ENCODE measurements around the gene SMIM23.

The SMIM23 gene

GRCh38 chr5:171795381-171795780, 9.8 kb downstream of the SMIM23 start:
- Histone ChIP-seq H3K36me3 (ENCODE audit: control insufficient read depth in 2 of 2, insufficient read depth in 2 of 2, low read length in 2 of 2) (no peaks in the 10 kb centered on the region), H3K27ac (ENCODE audit: low read length) (no peak overlapping the region), H3K9me3 (ENCODE audit: control insufficient read depth in 2 of 2, low read length in 2 of 2) (no peaks in the 10 kb centered on the region), H3K9ac (ENCODE audit: low read length in 2 of 2) (no peak overlapping the region), H3K27me3 (ENCODE audit: control insufficient read depth in 1 of 2, insufficient read depth in 2 of 2, low read length in 2 of 2) (peaks cover 0 to 2% of the 10 kb centered on the region in 2 donors), H3K4me1 (ENCODE audit: control insufficient read depth, insufficient read depth, low read length) (no peaks in the 10 kb centered on the region), H3K4me3 (ENCODE audit: low read length in 2 of 2) (no peak overlapping the region)

DNA sequence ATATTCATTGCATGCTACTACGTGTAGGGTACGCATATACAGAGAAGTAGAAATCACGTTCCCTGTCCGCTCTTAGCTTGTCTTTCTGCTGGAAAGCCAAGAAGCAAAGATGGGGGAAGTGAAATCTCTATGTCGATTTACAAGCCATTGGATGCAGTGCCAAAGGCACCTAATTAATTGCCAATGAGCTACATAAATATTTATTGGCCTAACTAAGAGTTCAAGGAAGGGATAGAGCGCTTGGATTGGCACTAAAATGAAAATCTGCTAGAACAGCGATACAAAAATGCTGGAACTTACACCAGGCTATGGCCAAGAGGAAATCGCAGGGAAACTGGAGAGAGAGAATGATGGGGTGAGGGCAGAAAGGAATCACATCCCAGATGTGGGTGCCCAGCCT, 10.8 kb downstream of the SMIM23 start:
- Histone ChIP-seq H3K36me3 (ENCODE audit: control insufficient read depth in 2 of 2, insufficient read depth in 2 of 2, low read length in 2 of 2) (no peaks in the 10 kb centered on the region), H3K9me3 (ENCODE audit: control insufficient read depth in 2 of 2, low read length in 2 of 2) (no peaks in the 10 kb centered on the region), H3K9ac (ENCODE audit: low read length in 2 of 2) (no peak overlapping the region), H3K4me3 (ENCODE audit: low read length in 2 of 2) (no peak overlapping the region), H3K4me1 (ENCODE audit: control insufficient read depth, insufficient read depth, low read length) (no peaks in the 10 kb centered on the region), H3K27me3 (ENCODE audit: control insufficient read depth in 1 of 2, insufficient read depth in 2 of 2, low read length in 2 of 2) (peaks cover 0 to 2% of the 10 kb centered on the region in 2 donors), H3K27ac (ENCODE audit: low read length) (no peak overlapping the region)

DNA sequence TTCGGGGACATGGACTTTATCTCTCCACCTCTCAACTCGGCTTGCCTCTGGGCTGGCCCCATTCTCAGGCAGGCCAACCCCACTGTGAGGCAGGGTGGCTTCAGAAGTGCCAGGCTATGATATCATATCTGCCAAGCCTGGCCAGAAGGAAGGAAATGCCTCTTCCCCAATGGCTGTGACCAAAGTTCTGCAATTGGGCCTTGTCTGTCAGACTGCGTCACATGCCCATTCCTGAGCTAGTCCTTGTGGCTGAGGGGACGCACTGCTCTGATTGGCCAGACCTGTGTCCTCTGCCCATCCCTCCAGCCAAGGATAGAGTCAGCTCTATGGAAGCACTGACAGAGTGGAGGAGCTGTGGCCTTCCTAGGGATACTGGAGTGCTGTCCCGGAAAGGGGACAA, 11.9 kb downstream of the SMIM23 start:
- no peak overlapping the region for H3K9ac ChIP-seq (ENCODE audit: low read length in 2 of 2)
- H3K27me3 ChIP-seq (ENCODE audit: control insufficient read depth in 1 of 2, insufficient read depth in 2 of 2, low read length in 2 of 2), result peaks cover 0 to 2% of the 10 kb centered on the region in 2 donors
- H3K36me3 ChIP-seq (ENCODE audit: control insufficient read depth in 2 of 2, insufficient read depth in 2 of 2, low read length in 2 of 2), result no peaks in the 10 kb centered on the region

DNA sequence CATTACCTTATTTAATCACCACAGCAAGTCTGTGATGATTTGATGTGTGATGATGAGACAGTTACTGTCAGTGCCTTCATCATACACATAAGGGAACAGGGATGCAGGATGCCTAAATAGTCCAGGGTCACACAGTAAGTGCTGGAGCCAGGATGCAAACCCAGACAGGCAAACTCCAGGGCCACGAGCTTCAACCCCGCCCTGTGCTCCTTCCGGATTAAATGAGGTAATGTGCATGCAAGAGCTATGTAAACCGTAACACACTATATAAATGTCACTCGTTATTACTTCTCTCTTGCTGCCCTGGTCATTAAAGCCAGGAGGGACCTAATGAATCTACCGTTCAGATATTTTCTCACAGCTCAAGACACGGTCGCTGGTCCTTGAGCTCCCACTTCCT, 12.8 kb downstream of the SMIM23 start:
- Histone ChIP-seq H3K9ac (ENCODE audit: low read length in 2 of 2) (no peak overlapping the region), H3K36me3 (ENCODE audit: control insufficient read depth in 2 of 2, insufficient read depth in 2 of 2, low read length in 2 of 2) (no peaks in the 10 kb centered on the region), H3K9me3 (ENCODE audit: control insufficient read depth in 2 of 2, low read length in 2 of 2) (no peaks in the 10 kb centered on the region), H3K4me1 (ENCODE audit: control insufficient read depth, insufficient read depth, low read length) (no peaks in the 10 kb centered on the region), H3K27ac (ENCODE audit: low read length) (no peak overlapping the region), H3K27me3 (ENCODE audit: control insufficient read depth in 1 of 2, insufficient read depth in 2 of 2, low read length in 2 of 2) (peaks cover 0 to 2% of the 10 kb centered on the region in 2 donors), H3K4me3 (ENCODE audit: low read length in 2 of 2) (no peak overlapping the region)

More for the DNA sequence above, 11.9 kb downstream of the SMIM23 start:
- Histone ChIP-seq H3K4me1 (ENCODE audit: control insufficient read depth, insufficient read depth, low read length) (no peaks in the 10 kb centered on the region), H3K4me3 (ENCODE audit: low read length in 2 of 2) (no peak overlapping the region), H3K27ac (ENCODE audit: low read length) (no peak overlapping the region), H3K9me3 (ENCODE audit: control insufficient read depth in 2 of 2, low read length in 2 of 2) (no peaks in the 10 kb centered on the region)

- Histone ChIP-seq H3K4me3 (ENCODE audit: low read length in 2 of 2) (no peak overlapping the region), H3K9me3 (ENCODE audit: control insufficient read depth in 2 of 2, low read length in 2 of 2) (no peaks in the 10 kb centered on the region), H3K4me1 (ENCODE audit: control insufficient read depth, insufficient read depth, low read length) (no peaks in the 10 kb centered on the region), H3K27ac (ENCODE audit: low read length) (no peak overlapping the region), H3K27me3 (ENCODE audit: control insufficient read depth in 1 of 2, insufficient read depth in 2 of 2, low read length in 2 of 2) (peaks cover 5 to 11% of the 10 kb centered on the region in 2 donors), H3K36me3 (ENCODE audit: control insufficient read depth in 2 of 2, insufficient read depth in 2 of 2, low read length in 2 of 2) (no peaks in the 10 kb centered on the region), H3K9ac (ENCODE audit: low read length in 2 of 2) (no peak overlapping the region)
Measured at GRCh38 chr5:171801839-171802238, 16.2 kb downstream of the SMIM23 start.

DNA sequence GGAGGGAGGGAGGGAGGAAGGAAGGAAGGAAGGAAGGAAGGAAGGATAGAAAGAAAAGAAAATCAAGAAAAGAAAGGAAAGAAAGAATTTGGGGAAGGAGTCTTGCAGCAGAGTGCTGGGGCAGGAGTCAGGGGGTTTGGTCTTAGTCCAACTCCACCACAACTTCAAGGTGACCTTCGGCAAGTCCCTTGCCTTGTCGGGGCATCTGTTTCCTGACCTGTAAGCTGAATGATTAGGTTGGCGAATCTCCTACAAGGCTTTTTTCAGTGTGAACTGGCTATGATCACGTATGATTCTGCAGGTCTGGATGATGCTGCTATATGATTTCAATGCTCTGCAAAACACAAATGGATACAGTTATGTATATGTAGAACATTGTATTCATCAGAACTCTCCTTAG, 20.1 kb downstream of the SMIM23 start:
- H3K27ac ChIP-seq (ENCODE audit: low read length), result no peak overlapping the region
- H3K4me3 ChIP-seq (ENCODE audit: low read length in 2 of 2), result no peak overlapping the region
- H3K9ac ChIP-seq (ENCODE audit: low read length in 2 of 2), result no peak overlapping the region
- H3K4me1 ChIP-seq (ENCODE audit: control insufficient read depth, insufficient read depth, low read length), result no peaks in the 10 kb centered on the region
- H3K9me3 ChIP-seq (ENCODE audit: control insufficient read depth in 2 of 2, low read length in 2 of 2), result peaks cover under 1 to 2% of the 10 kb centered on the region in 2 donors
- no peaks in the 10 kb centered on the region for H3K36me3 ChIP-seq (ENCODE audit: control insufficient read depth in 2 of 2, insufficient read depth in 2 of 2, low read length in 2 of 2)
- H3K27me3 ChIP-seq (ENCODE audit: control insufficient read depth in 1 of 2, insufficient read depth in 2 of 2, low read length in 2 of 2), result peaks cover 5 to 14% of the 10 kb centered on the region in 2 donors

DNA sequence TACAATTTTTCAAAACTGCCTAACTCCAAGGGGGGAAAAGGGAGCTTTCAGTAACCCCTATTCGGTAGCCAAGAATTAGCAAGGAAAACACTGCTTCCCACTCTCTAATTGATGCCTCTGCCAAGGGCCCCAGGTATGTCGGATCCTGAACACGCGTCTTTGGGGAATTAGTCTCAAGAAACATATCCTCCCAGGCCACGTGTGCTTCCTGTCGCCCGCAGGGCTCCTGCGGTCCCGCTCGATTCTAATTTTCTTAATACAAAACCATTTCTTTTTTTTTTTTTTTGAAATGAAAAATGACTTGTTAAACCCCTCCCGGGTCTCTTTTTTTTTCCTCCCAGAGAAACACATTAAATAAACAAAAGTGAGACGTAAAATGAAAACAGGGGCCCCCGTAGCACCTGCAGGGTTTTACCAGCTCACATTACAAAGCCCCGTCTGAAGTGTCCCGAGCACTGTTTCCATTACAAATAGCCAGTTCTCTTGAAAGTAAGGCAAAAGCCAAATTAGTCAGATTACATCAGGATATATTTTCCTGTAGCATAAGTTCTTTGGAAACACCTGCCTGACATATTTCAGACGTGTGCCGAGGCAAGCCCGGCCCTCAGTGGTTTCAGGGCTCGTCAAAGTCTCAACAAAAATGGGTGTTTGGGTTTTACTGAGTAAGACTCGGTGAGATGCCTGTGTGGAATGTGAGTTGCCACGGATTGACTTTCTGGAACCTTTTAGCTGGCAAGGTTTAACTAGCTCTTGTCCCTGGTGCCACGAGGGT, 21.5 kb downstream of the SMIM23 start:
- peaks cover 5 to 14% of the 10 kb centered on the region in 2 donors for H3K27me3 ChIP-seq (ENCODE audit: control insufficient read depth in 1 of 2, insufficient read depth in 2 of 2, low read length in 2 of 2)
- no peaks in the 10 kb centered on the region for H3K4me1 ChIP-seq (ENCODE audit: control insufficient read depth, insufficient read depth, low read length)
- no peak overlapping the region for H3K4me3 ChIP-seq (ENCODE audit: low read length in 2 of 2)
- no peak overlapping the region for H3K9ac ChIP-seq (ENCODE audit: low read length in 2 of 2)
- H3K27ac ChIP-seq (ENCODE audit: low read length), result no peak overlapping the region
- H3K36me3 ChIP-seq (ENCODE audit: control insufficient read depth in 2 of 2, insufficient read depth in 2 of 2, low read length in 2 of 2), result no peaks in the 10 kb centered on the region
- peaks cover 8 to 9% of the 10 kb centered on the region in 2 donors for H3K9me3 ChIP-seq (ENCODE audit: control insufficient read depth in 2 of 2, low read length in 2 of 2)

DNA sequence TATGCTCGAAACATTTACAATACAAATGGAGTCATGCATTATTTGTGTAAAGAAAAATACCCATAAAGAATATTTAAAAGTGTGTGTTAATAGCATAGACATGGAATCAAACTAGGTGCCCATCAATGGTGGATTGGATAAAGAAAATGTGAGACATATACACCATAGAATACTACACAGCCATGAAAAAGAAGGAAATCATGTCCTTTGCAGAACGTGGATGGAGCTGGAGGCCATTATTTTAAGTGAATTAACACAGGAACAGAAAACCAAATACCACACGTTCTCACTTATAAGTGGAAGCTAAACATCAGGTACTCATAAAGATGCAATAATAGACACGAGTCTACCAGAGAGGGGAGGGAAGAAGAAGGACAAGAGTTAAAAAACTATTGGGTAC, 22.8 kb downstream of the SMIM23 start:
- H3K4me3 ChIP-seq (ENCODE audit: low read length in 2 of 2), result no peak overlapping the region
- peaks cover 9 to 12% of the 10 kb centered on the region in 2 donors for H3K9me3 ChIP-seq (ENCODE audit: control insufficient read depth in 2 of 2, low read length in 2 of 2)
- H3K27ac ChIP-seq (ENCODE audit: low read length), result no peak overlapping the region
- no peaks in the 10 kb centered on the region for H3K36me3 ChIP-seq (ENCODE audit: control insufficient read depth in 2 of 2, insufficient read depth in 2 of 2, low read length in 2 of 2)
- H3K4me1 ChIP-seq (ENCODE audit: control insufficient read depth, insufficient read depth, low read length), result no peaks in the 10 kb centered on the region
- H3K27me3 ChIP-seq (ENCODE audit: control insufficient read depth in 1 of 2, insufficient read depth in 2 of 2, low read length in 2 of 2), result peaks cover 5 to 14% of the 10 kb centered on the region in 2 donors
- H3K9ac ChIP-seq (ENCODE audit: low read length in 2 of 2), result no peak overlapping the region

DNA sequence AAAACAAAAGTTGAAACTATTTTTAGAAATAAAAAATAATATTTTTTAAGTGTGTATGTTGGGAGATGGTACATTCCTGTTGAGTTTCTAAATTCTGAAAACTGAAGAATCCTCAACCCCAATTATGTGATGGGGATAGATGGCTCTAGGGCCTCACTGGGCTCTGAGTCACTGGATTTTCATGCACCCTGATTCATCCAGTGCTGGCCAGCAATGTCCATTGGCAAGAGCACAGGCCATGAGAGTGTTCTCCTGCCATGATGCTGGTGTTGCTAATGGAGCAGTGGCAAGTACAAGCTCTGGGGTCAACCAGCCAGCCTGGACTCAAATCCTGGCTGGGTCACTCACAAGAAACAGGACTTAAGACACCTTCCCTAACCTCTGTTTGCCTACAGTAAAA, 23.3 kb downstream of the SMIM23 start:
- peaks cover 9 to 12% of the 10 kb centered on the region in 2 donors for H3K9me3 ChIP-seq (ENCODE audit: control insufficient read depth in 2 of 2, low read length in 2 of 2)
- H3K4me1 ChIP-seq (ENCODE audit: control insufficient read depth, insufficient read depth, low read length), result no peaks in the 10 kb centered on the region
- H3K4me3 ChIP-seq (ENCODE audit: low read length in 2 of 2), result no peak overlapping the region
- H3K36me3 ChIP-seq (ENCODE audit: control insufficient read depth in 2 of 2, insufficient read depth in 2 of 2, low read length in 2 of 2), result no peaks in the 10 kb centered on the region
- H3K27me3 ChIP-seq (ENCODE audit: control insufficient read depth in 1 of 2, insufficient read depth in 2 of 2, low read length in 2 of 2), result peaks cover 5 to 14% of the 10 kb centered on the region in 2 donors
- H3K9ac ChIP-seq (ENCODE audit: low read length in 2 of 2), result no peak overlapping the region
- no peak overlapping the region for H3K27ac ChIP-seq (ENCODE audit: low read length)

DNA sequence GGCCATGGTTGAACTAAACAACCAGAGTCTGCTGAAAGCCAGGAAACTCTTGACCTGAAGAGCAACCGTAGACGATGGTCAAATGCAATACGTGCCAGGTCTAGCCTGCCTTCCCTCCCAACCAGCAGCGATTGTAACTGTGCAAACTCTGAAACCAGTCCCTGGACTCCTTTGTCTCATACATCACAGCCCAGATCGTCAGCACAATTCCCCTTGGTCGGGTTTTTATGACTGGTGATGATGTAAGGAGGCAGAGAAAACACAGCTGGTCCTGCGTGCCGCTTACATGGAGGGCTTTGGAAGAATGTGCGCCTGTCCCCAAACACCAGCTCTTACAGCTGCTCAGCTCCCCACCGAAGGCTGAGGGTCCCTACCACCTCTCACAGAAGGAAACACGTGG, 24.6 kb downstream of the SMIM23 start:
- no peaks in the 10 kb centered on the region for H3K4me1 ChIP-seq (ENCODE audit: control insufficient read depth, insufficient read depth, low read length)
- peaks cover 9 to 12% of the 10 kb centered on the region in 2 donors for H3K9me3 ChIP-seq (ENCODE audit: control insufficient read depth in 2 of 2, low read length in 2 of 2)
- no peak overlapping the region for H3K4me3 ChIP-seq (ENCODE audit: low read length in 2 of 2)
- peaks cover 3 to 11% of the 10 kb centered on the region in 2 donors for H3K27me3 ChIP-seq (ENCODE audit: control insufficient read depth in 1 of 2, insufficient read depth in 2 of 2, low read length in 2 of 2)
- H3K9ac ChIP-seq (ENCODE audit: low read length in 2 of 2), result no peak overlapping the region
- no peak overlapping the region for H3K27ac ChIP-seq (ENCODE audit: low read length)
- no peaks in the 10 kb centered on the region for H3K36me3 ChIP-seq (ENCODE audit: control insufficient read depth in 2 of 2, insufficient read depth in 2 of 2, low read length in 2 of 2)

- Histone ChIP-seq H3K9ac (ENCODE audit: low read length in 2 of 2) (no peak overlapping the region), H3K4me3 (ENCODE audit: low read length in 2 of 2) (no peak overlapping the region), H3K36me3 (ENCODE audit: control insufficient read depth in 2 of 2, insufficient read depth in 2 of 2, low read length in 2 of 2) (no peaks in the 10 kb centered on the region), H3K27ac (ENCODE audit: low read length) (no peak overlapping the region), H3K9me3 (ENCODE audit: control insufficient read depth in 2 of 2, low read length in 2 of 2) (peaks cover 9 to 12% of the 10 kb centered on the region in 2 donors), H3K4me1 (ENCODE audit: control insufficient read depth, insufficient read depth, low read length) (no peaks in the 10 kb centered on the region), H3K27me3 (ENCODE audit: control insufficient read depth in 1 of 2, insufficient read depth in 2 of 2, low read length in 2 of 2) (no peaks in the 10 kb centered on the region)
Measured at GRCh38 chr5:171813270-171813669, 27.7 kb downstream of the SMIM23 start.
